Umbilical cord (tissue), 2 donors: ENCODE measurements around the gene ADAMTSL5. TPM values are rescaled to one million over a fixed set of nuclear protein-coding genes. Genes with fewer than 3 reads are reported as not detected.
"Not testable (repeated sequence)": the region's sequence is repeated elsewhere in the genome, so short reads cannot be mapped to it uniquely, and the experiment has no call there.

ENCODE experiments used
- DNase-seq: peaks from one replicate; pipeline ENCODE4 v3.0.0-alpha.2; 2015; ENCODE audit warnings: low spot score
- total RNA-seq: library from RNA; depleted of rRNA; stranded (reverse); fragments of >200 nt; gene quantifications from one replicate; pipeline ENCODE4 v1.2.3, GENCODE V29; 2014; ENCODE audit warnings: low replicate concordance; ENCODE audit not compliant: insufficient read depth

The ADAMTSL5 gene
- total RNA-seq, 1 donor from 2014 or later: 5.1 TPM

DNA sequence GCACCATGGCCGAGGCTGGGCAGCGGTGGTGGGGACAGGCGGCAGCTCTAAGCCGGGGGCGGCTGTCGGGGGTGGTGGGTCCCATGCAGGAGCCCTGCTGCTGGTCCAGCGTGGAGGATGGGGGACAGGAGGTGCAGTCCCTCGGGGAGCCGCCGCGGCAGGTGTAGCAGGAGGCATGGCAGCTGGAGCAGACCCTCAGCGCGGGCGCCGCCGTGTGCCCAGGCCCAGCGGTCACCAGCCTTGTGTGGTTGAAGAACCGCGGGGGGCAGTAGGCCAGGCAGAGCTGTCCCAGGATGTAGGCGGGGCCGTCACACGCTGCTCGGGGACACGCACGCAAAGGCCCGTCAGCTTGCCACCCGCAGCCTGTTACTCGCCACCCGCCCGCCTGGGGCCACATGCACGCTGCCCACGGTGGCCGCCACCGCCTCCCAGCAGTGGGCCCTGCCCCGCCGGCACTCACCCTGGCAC lies 30.9 kb downstream of the ADAMTSL5 start:
- no peak for DNase-seq

DNA sequence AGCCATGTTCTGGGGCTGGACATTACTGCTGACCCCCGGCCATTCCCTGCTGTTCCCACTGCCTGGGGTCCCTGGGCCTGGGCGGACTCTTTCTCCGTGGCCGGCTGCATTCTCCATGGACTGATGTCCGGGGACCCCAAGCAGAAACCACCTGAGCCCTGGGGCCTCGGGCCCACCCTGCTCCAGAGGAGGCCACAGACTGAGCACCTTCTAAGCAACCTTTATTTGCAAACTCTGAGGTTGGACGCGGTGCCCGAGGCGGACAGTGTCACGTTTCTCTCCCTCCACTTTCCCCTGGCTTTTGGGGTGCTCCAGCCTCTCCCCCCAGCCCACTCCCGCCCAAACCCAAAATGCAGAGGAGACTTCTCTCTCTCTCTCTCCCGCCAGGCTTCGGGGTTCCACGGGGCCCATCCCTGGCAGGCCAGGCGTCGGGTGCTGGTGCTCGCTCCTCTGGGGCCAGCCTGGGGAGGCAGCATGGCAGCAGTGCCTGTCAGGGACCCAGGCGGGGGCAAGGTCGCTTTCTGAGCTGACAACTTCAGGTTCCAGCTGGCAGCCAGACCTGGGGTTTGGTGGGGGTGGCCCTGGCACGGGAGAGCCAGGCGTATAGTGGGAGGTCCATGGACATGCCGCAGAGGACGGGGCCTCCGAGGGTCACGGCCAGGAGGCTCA lies 31.5 kb downstream of the ADAMTSL5 start:
- DNase-seq: no peak

GRCh38 chr19:1478934-1479707 lies 33.7 kb downstream of the ADAMTSL5 start, which contains the start of gene C19orf25:
C19orf25 (minus strand) TSS chr19:1479215; CDS start chr19:1478903, 312 bp downstream.
- peak; percentile 95 for DNase-seq

DNA sequence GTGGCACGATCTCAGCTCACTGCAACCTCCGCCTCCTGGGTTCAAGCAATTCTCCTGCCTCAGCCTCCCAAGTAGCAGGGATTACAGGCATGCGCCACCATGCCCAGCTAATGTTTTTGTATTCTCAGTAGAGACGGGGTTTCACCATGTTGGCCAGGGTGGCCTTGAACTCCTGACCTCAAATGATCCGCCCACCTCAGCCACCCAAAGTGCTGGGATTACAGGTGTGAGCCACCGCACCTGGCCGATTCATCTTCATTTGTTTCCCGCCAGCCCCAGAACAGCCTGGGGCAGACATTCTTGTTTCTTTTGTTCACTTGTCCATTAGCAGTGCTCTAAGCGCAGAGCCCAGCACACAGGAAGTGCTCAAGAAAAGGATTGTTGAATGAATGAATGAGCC lies 35.8 kb downstream of the ADAMTSL5 start:
- not testable (repeated sequence) for DNase-seq

DNA sequence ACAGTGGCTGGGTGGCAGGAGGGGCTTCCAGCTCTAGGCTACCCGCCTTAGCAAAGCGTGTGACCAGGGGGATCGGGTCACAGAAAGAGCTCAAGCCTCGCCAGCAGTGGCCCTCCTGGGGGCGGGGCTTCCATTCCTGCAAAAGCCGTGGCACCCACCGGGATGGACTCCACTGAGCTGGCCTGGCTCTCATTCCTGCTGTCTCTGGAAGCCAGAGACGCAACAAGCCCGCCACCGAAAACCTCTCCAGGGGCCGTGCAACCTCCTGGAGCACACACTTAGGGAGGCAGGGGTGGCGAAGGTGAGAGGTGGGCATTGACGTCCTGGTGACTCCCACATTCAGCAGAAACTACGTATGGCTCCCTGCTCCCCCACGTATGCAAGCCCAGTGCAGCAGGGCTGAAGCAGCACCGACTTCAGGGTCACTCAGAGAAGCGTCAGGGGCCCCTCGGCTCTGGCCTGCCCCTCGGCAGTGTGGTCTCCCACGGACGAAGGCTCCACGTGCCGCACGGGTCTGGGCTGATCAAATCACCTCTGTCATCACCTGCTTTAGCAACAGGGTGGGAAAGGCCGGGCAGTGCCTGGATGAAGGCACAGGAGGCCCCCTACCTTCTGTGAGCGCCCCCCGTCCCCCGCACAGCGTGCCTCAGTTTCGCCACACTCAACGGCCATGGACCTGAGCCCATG lies 36.9 kb downstream of the ADAMTSL5 start:
- DNase-seq: no peak

GRCh38 chr19:1474765-1475351 lies 38.0 kb downstream of the ADAMTSL5 start:
- DNase-seq: no peak

DNA sequence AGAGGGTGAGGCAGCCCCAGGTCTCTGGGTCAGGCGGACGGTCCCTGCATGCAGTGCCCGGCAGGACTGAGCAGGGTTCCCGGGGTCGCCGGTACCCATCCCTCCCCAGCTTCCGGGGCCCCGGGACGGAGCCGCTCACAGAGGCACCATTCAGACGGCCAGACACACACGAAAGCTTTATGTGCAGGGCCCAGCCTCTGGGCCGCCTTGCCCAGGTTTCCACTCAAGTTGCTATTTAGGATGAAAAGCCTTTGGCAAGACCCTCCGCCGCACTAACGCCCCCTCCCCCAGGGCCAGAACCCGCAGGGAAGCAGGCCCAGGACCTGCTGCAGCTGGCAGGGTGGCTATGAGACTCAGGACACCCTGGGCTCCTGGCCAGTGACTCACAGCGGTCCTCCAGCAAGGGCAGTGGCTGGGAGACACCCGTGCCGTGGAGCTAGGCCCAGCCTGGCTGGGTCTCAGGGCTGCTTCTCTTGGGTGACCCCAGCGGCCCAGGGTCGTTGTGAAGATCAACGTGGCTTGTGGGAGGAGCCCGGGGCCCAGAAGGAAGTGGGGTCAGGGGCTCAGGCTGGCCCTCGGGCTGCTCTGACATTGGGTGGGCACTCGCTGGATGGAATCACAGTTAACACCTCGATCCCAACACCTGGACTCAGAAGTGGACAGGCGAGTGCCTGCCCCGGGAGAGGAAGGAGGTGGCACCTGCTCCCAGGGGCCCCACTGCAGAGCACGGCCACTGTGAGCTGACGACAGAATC lies 38.6 kb downstream of the ADAMTSL5 start:
- DNase-seq: no peak

GRCh38 chr19:1473085-1473851 lies 39.6 kb downstream of the ADAMTSL5 start:
- DNase-seq: no peak

- DNase-seq: no peak
Measured at GRCh38 chr19:1472231-1473084, 40.4 kb downstream of the ADAMTSL5 start.

GRCh38 chr19:1471515-1472160 lies 41.2 kb downstream of the ADAMTSL5 start:
- DNase-seq: no peak

GRCh38 chr19:1471010-1471514 lies 41.8 kb downstream of the ADAMTSL5 start:
- DNase-seq: no peak

- DNase-seq: no peak
Measured at GRCh38 chr19:1470305-1471009, 42.4 kb downstream of the ADAMTSL5 start.

GRCh38 chr19:1470055-1470304 lies 42.8 kb downstream of the ADAMTSL5 start:
- no peak for DNase-seq

DNA sequence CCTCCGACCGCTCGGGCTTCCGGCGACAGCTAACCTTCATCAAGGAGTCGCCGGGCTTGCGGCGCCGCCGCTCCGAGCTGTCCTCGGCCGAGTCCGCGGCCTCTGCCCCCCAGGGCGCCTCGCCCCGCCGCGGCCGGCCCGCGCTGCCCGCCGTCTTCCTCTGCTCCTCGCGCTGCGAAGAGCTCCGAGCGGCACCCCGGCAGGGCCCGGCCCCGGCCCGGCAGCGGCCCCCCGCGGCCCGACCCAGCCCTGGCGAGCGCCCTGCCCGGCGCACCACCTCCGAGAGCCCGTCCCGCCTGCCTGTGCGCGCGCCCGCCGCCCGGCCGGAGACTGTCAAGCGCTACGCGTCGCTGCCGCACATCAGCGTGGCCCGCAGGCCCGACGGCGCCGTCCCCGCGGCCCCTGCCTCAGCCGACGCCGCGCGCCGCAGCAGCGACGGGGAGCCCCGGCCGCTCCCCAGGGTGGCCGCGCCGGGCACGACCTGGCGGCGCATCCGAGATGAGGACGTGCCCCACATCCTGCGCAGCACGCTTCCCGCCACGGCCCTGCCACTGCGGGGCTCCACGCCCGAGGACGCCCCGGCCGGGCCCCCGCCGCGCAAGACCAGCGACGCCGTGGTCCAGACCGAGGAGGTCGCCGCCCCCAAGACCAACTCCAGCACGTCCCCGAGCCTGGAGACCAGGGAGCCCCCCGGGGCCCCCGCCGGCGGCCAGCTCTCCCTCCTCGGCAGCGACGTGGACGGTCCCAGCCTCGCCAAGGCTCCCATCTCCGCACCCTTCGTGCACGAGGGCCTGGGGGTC lies 43.4 kb downstream of the ADAMTSL5 start:
- no peak for DNase-seq

GRCh38 chr19:1468821-1469254 lies 44.0 kb downstream of the ADAMTSL5 start:
- DNase-seq: no peak

- no peak for DNase-seq
Measured at GRCh38 chr19:1468274-1468820, 44.5 kb downstream of the ADAMTSL5 start.
